Activated naive CD4-positive, alpha-beta T cell treated with anti-CD3 and anti-CD28 coated beads, Interleukin-2, amount 50 U/mL, for 72 hours (primary cell): ENCODE results near the gene ATAT1. TPM values are rescaled to one million over a fixed set of nuclear protein-coding genes. Genes with fewer than 3 reads are reported as not detected.
"Not testable (repeated sequence)": the region's sequence is repeated elsewhere in the genome, so short reads cannot be mapped to it uniquely, and the experiment has no call there.

Source experiments
- ATAC-seq, 2 donors: fragments of 150-1000 bp; cut with Tn5 transposase; 2 replicates each; pipeline ENCODE4 v1.10.0; 2021; ENCODE audit warnings: mild to moderate bottlenecking in 2 of 2, moderate library complexity in 2 of 2
- DNase-seq, 2 donors: peaks; one replicate each; pipeline ENCODE4 v3.0.0; 2021 to 2022; ENCODE audit warnings: low spot score in 2 of 2
- H3K27ac Mint-ChIP-seq, 2 donors: one replicate each; pipeline ENCODE4 v1.8.0; 2022; ENCODE audit warnings: mild to moderate bottlenecking in 2 of 2, mixed read lengths in 2 of 2
- H3K36me3 Mint-ChIP-seq, 2 donors: one replicate each; pipeline ENCODE4 v1.8.0; 2022; ENCODE audit warnings: mixed read lengths in 2 of 2
- H3K9me3 Mint-ChIP-seq, 2 donors: one replicate each; pipeline ENCODE4 v1.8.0; 2022; ENCODE audit warnings: mixed read lengths in 2 of 2
- total RNA-seq, 2 donors: library from RNA; stranded (reverse); gene quantifications; one replicate each; pipeline ENCODE4 v1.2.3, GENCODE V29; 2022

ATAT1 gene
- total RNA-seq, 2 donors from 2014 or later, result 14.5 to 15.1 TPM

- DNase-seq, result no peak
- ATAC-seq, result no peak
- Mint-ChIP-seq H3K9me3 (no peaks in the 10 kb centered on the region), H3K27ac (peak overlapping the region in 1 of 2 donors; percentile 42), H3K36me3 (peaks cover 21 to 23% of the 10 kb centered on the region in 2 donors)
Measured at GRCh38 chr6:30664994-30665767, 38.5 kb downstream of the ATAT1 start.

GRCh38 chr6:30666300-30666699 lies 39.6 kb downstream of the ATAT1 start:
- DNase-seq, result peak in 1 of 2 donors; percentile 74
- Mint-ChIP-seq H3K36me3 (peaks cover 20 to 23% of the 10 kb centered on the region in 2 donors), H3K27ac (peak overlapping the region; percentile 52 to 76)
- H3K9me3 Mint-ChIP-seq, result not testable (repeated sequence)
- peak; percentile 79 to 94 for ATAC-seq

DNA sequence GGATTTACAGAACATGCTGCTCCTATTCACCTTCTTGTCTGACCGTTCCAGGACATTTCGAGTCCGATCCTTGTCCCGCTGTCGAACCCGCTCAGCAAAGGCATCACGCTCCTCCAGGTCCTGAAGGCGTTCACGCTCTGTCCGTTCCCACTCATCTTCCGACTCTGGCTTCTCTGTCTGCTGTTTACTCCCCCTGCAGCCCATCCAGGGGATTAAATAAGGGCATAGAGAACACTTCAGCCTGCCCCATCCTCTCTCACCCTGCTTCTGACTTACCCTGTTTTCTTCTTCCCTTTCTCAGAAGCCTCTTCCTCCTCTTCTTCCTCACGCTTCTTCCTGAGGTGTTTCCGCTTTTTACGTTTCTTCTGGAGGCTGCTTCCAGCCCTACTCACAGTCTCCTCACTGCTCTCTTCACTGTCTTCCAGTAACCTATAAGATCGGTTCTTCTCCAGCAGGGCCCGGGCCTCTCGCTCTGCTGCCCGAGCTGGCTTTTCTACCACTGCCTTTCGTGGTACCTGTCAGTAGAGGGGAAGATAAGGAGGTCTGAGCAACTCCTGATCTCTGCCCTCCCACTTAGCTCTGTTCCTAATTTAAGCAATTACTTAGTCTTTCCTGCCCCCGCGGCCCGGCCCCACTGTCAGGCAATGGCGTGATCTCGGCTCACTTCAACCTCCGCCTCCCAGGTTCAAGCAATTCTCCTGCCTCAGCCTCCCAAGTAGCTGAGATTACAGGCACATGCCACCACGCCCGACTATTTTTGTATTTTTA lies 44.3 kb downstream of the ATAT1 start:
- H3K27ac Mint-ChIP-seq, result peak overlapping the region; percentile 59 to 72
- H3K36me3 Mint-ChIP-seq, result peaks cover 2 to 8% of the 10 kb centered on the region in 2 donors
- no peak for DNase-seq
- ATAC-seq, result no peak
- H3K9me3 Mint-ChIP-seq, result no peaks in the 10 kb centered on the region

- peak; percentile 91 to 93 for DNase-seq
- H3K27ac Mint-ChIP-seq, result peak within 1 kb of the TSS; percentile 83 to 86
- H3K9me3 Mint-ChIP-seq, result no peaks in the 10 kb centered on the region
- ATAC-seq, result peak; percentile 79 to 83
- peaks cover 12 to 19% of the 10 kb centered on the region in 2 donors for H3K36me3 Mint-ChIP-seq
Measured at GRCh38 chr6:30672445-30673253, 46.0 kb downstream of the ATAT1 start, which contains the start of gene DHX16. DHX16 (minus strand) TSS chr6:30673006; CDS start chr6:30672841, 165 bp downstream.

DNA sequence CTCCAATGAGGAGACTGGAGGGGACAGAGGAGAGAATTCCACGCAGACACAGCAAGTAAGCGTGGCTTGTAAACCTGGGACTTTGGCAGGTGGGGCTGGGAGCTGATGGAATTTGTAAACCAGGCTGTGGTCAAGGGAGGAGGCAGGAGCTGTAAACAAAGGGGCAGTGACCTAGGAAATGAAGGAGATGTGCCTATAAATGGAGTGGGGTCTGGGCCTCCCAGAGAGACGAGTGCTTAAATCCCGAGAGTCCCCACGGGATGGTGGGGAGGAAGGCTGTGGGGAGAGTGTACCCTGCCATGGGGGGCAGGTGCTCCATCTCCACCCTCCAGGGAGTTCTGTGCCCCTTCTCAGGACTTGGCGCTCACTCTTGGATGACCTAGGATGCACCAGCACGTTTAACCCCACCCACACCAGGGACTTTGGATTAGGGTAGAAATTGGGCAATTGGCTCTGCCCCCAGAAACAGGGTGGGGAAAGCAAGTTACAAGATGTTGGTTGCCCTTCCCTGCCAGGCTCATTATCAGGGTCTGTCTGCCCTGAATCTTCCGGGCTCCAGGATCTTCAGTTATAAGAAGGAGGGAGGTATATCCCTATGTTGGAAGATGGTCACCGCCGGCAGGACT lies 50.1 kb downstream of the ATAT1 start:
- no peaks in the 10 kb centered on the region for H3K9me3 Mint-ChIP-seq
- peaks cover 48 to 51% of the 10 kb centered on the region in 2 donors for H3K36me3 Mint-ChIP-seq
- peak overlapping the region; percentile 41 to 45 for H3K27ac Mint-ChIP-seq

GRCh38 chr6:30678964-30679726 lies 52.5 kb downstream of the ATAT1 start:
- DNase-seq, result peak; percentile 89 to 97
- no peaks in the 10 kb centered on the region for H3K9me3 Mint-ChIP-seq
- peaks cover 68 to 72% of the 10 kb centered on the region in 2 donors for H3K36me3 Mint-ChIP-seq
- H3K27ac Mint-ChIP-seq, result peak overlapping the region; percentile 97 to 99
- ATAC-seq, result peak; percentile 36 to 47

More for the DNA sequence above, 50.1 kb downstream of the ATAT1 start:
- ATAC-seq (no peak), DNase-seq (no peak)

- peak overlapping the region; percentile 97 to 99 for H3K27ac Mint-ChIP-seq
- peaks cover 75 to 80% of the 10 kb centered on the region in 2 donors for H3K36me3 Mint-ChIP-seq
- no peaks in the 10 kb centered on the region for H3K9me3 Mint-ChIP-seq
- DNase-seq (no peak), ATAC-seq (no peak)
Measured at GRCh38 chr6:30679765-30680535, 53.3 kb downstream of the ATAT1 start.

DNA sequence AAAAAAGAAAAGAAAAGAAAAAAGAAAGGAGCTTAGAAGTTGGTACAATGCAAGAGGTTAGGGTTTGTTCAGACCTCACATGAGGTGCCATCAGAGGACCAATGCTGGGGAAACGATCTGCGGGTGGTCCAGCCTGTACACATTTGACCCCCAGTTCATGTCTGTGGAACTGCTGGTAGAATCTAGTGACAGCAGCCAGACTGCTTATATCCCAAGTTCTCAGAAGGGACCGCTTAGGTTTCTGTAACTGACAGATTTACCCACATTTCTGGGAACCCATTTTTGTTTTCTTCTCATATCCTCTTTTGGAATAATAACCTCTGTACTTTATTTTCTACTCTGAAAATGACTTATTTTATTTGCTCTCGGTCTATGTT lies 55.1 kb downstream of the ATAT1 start:
- ATAC-seq, result peak in 1 of 2 donors; percentile 2
- peak overlapping the region; percentile 97 to 99 for H3K27ac Mint-ChIP-seq
- DNase-seq, result no peak
- peaks cover 82 to 86% of the 10 kb centered on the region in 2 donors for H3K36me3 Mint-ChIP-seq
- no peaks in the 10 kb centered on the region for H3K9me3 Mint-ChIP-seq

- peak; percentile 78 to 92 for DNase-seq
- peak overlapping the region; percentile 97 to 99 for H3K27ac Mint-ChIP-seq
- H3K9me3 Mint-ChIP-seq, result no peaks in the 10 kb centered on the region
- peak; percentile 75 to 76 for ATAC-seq
- peaks cover 78 to 84% of the 10 kb centered on the region in 2 donors for H3K36me3 Mint-ChIP-seq
Measured at GRCh38 chr6:30682143-30683117, 55.8 kb downstream of the ATAT1 start.

DNA sequence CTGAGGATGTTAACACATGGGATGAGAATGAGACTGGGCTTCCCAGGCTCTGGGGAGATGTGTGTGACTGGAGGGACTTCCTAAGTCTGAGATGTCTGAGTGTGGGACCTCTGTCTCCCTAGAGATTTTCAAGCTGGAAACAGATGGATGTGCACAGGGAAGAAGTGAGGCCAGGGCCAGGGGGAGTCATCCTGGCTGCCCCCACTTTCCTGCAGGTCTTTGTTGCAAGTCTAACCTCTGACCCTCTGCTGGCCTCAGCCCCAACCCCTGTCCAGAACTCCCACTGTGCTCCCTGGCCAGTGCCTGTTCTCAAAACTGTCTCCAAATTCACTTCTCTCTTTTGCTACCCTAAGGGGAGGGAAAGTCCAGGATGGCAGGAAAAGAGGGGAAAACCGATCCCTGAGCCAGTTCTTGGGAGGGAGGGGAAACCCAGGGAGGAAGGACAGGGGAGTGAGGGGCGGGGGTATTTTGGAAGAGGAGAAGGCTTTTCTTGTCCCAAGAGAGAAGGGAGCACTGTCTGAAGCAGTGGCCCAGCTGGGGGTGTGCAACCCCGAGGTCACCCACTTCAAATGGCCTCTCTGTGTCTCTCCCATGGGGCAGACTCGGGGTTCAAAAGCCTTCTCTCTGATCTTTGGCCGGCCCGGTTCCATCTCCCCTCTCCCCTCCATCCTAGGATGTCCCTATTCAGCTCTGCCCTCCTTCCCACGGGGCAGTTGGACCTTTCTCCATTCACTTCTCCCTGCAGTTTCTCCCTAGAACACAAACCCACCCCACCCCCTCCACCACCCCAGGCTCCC lies 56.7 kb downstream of the ATAT1 start:
- Mint-ChIP-seq H3K27ac (peak overlapping the region; percentile 97 to 99), H3K36me3 (peaks cover 78 to 87% of the 10 kb centered on the region in 2 donors), H3K9me3 (no peaks in the 10 kb centered on the region)
- no peak for ATAC-seq
- no peak for DNase-seq

DNA sequence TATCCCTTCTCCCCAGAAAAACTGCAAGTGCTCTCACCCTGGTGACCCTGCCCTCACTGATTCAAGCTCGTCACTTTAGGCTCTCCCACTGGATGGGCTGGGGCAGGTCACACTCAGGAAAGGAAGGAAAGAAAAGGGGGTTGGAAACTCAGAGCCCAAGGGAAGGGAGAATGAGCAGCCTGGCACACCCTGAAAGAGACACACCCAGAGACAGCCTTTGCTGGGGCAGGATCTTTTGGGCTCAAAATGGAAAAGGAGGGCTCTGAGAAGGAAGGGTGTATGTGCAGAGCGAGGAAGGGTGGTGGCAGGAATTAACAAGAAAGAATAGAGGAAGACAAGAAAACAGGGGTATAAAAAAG lies 57.3 kb downstream of the ATAT1 start:
- Mint-ChIP-seq H3K9me3 (no peaks in the 10 kb centered on the region), H3K27ac (peak overlapping the region; percentile 97 to 99), H3K36me3 (peaks cover 74 to 84% of the 10 kb centered on the region in 2 donors)
- ATAC-seq, result no peak
- no peak for DNase-seq

DNA sequence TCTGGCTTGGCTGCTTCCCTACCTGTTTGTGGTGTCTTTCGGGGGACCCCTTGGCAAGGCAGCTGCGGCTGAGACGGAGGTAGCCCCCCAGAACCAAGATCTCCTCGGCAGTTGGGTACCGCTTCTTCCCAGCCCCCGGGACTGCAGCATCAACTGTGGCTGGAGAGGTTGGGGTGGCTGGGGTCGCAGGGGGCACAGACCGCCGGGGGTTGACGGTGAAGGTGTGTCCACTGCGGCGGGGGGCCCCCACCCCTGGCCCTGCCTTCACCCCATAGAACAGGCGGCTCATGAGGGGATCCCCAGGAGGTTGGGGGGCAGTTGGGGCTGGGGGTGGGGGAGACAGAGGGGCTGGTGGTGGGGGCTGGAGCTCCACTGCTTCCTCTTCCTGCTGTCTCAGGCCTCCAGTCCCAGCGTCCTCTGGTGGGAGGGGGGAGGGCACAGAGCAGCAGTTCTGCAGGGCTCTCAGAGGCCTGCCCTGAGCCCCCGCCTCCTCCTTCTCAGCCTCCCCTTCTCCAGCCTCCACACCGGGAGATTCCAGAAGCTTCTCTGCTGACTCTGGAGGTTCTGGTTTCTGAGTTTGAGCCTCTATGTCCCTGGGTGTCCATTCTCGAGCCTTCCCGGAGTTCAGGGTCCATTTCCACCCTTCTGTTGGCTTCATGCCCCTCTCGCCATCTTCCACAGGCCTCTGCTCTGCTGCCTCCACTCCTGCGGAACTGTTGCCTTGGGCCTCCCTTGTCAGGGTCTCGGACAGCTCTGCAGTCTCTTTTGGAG lies 57.9 kb downstream of the ATAT1 start:
- Mint-ChIP-seq H3K27ac (peak overlapping the region; percentile 97 to 99), H3K9me3 (no peaks in the 10 kb centered on the region), H3K36me3 (peaks cover 68 to 78% of the 10 kb centered on the region in 2 donors)
- no peak for DNase-seq
- no peak for ATAC-seq
